MCF 10A (cell line): Measurements from ENCODE around the gene INPP5D. TPM values are rescaled to one million over a fixed set of nuclear protein-coding genes. Genes with fewer than 3 reads are reported as not detected.
A peak's percentile ranks its signal among the peaks of the same experiment; 100 is the strongest.

Experiments used
- BruUV-seq: library from RNA; stranded (reverse); fragments of 400-500 nt; replicated peaks from 2 replicates; lab custom pipeline; 2021; lab: Mats Ljungman, UMichigan
- CTCF ChIA-PET: fragments of 300-600 bp; sonication (Branson Sonifier 250); formaldehyde crosslinking; extraction: SDS; loops from one replicate; lab custom pipeline; 2021; ENCODE audit warnings: antibody characterized with exemption, inconsistent platforms; lab: Yijun Ruan, JAX
- POLR2A ChIA-PET: fragments of 300-600, 350-650 bp; sonication (Branson Sonifier 250); formaldehyde crosslinking; extraction: SDS; loops from one replicate; lab custom pipeline; 2020; ENCODE audit warnings: antibody characterized with exemption, inconsistent platforms; lab: Yijun Ruan, JAX
- DNase-seq: peaks from one replicate; pipeline ENCODE4 v3.0.0-alpha.2; 2018; ENCODE audit not compliant: unreplicated experiment
- H3K27ac Mint-ChIP-seq: one replicate; pipeline ENCODE4 v1.8.0; 2022; ENCODE audit warnings: mild to moderate bottlenecking, low read depth, mixed read lengths; ENCODE audit not compliant: unreplicated experiment
- H3K27me3 Mint-ChIP-seq: one replicate; pipeline ENCODE4 v1.8.0; 2022; ENCODE audit warnings: mixed read lengths; ENCODE audit not compliant: insufficient read depth, unreplicated experiment
- H3K36me3 Mint-ChIP-seq: one replicate; pipeline ENCODE4 v1.8.0; 2022; ENCODE audit warnings: mild to moderate bottlenecking, moderate library complexity, mixed read lengths; ENCODE audit not compliant: insufficient read depth, unreplicated experiment
- H3K4me1 Mint-ChIP-seq: one replicate; pipeline ENCODE4 v1.8.0; 2022; ENCODE audit warnings: mixed read lengths; ENCODE audit not compliant: insufficient read depth, unreplicated experiment
- H3K4me3 Mint-ChIP-seq: one replicate; pipeline ENCODE4 v1.8.0; 2022; ENCODE audit warnings: mild to moderate bottlenecking, moderate library complexity, mixed read lengths; ENCODE audit not compliant: unreplicated experiment
- H3K9me3 Mint-ChIP-seq: one replicate; pipeline ENCODE4 v1.8.0; 2022; ENCODE audit warnings: mixed read lengths; ENCODE audit not compliant: unreplicated experiment
- intact Hi-C: fragments of 100-400 bp; cut with micrococcal nuclease; formaldehyde crosslinking; loops from 2 replicates; pipeline ENCODE4 v1.14.1; 2022
- total RNA-seq: library from RNA; stranded (reverse); gene quantifications from 2 replicates; pipeline ENCODE4 v1.2.3, GENCODE V29; 2022
- TF ChIP-seq, protein P1 (sequence below): fragments of 200-600 bp; IDR thresholded peaks from one replicate; pipeline ENCODE4 v1.8.0; 2022; ENCODE audit warnings: antibody characterized with exemption, mild to moderate bottlenecking; ENCODE audit not compliant: unreplicated experiment

INPP5D gene
- total RNA-seq, 1 experiment from 2014 or later: 64.9 TPM

DNA sequence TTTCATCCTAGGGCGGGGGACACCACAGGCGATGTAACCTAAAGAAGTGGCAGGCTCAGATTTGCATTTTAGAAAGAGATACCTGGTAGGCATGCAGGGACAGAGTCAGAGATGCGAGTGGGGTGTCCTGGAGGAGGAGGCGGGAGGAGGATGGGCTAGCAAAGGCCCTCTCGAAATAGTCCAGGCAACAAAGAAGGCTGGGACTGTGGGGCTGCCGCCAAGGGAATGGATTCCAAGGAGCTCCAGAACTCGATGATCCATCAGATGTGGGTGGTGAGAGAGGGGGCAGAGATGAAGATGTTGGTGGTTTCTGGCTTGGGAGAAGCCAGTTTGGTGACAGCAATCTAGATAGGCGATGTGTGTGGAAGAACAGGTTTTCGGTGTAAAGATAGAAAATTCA lies 12.5 kb upstream of the INPP5D start:
- no peak overlapping the region for H3K4me3 Mint-ChIP-seq
- H3K27ac Mint-ChIP-seq: no peak overlapping the region
- intact Hi-C loops: no loop called here
- H3K4me1 Mint-ChIP-seq: peaks cover 41% of the 10 kb centered on the region
- POLR2A ChIA-PET: interaction anchor here (0.8 kb wide), 1 partner anchor 13 kb away, joined by 4 read pairs; the partner anchor contains the start of gene INPP5D
- DNase-seq: no peak
- no peaks in the 10 kb centered on the region for H3K9me3 Mint-ChIP-seq
- CTCF ChIA-PET: interaction anchor here (0.6 kb wide), 1 partner anchor 1373 kb away, joined by 3 read pairs; no protein-coding TSS in a partner anchor
- no peaks in the 10 kb centered on the region for H3K27me3 Mint-ChIP-seq
- no TSS peak for BruUV-seq
- TF ChIP-seq, protein P1, sequence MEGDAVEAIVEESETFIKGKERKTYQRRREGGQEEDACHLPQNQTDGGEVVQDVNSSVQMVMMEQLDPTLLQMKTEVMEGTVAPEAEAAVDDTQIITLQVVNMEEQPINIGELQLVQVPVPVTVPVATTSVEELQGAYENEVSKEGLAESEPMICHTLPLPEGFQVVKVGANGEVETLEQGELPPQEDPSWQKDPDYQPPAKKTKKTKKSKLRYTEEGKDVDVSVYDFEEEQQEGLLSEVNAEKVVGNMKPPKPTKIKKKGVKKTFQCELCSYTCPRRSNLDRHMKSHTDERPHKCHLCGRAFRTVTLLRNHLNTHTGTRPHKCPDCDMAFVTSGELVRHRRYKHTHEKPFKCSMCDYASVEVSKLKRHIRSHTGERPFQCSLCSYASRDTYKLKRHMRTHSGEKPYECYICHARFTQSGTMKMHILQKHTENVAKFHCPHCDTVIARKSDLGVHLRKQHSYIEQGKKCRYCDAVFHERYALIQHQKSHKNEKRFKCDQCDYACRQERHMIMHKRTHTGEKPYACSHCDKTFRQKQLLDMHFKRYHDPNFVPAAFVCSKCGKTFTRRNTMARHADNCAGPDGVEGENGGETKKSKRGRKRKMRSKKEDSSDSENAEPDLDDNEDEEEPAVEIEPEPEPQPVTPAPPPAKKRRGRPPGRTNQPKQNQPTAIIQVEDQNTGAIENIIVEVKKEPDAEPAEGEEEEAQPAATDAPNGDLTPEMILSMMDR: no peak
- H3K36me3 Mint-ChIP-seq: peaks cover 6% of the 10 kb centered on the region

DNA sequence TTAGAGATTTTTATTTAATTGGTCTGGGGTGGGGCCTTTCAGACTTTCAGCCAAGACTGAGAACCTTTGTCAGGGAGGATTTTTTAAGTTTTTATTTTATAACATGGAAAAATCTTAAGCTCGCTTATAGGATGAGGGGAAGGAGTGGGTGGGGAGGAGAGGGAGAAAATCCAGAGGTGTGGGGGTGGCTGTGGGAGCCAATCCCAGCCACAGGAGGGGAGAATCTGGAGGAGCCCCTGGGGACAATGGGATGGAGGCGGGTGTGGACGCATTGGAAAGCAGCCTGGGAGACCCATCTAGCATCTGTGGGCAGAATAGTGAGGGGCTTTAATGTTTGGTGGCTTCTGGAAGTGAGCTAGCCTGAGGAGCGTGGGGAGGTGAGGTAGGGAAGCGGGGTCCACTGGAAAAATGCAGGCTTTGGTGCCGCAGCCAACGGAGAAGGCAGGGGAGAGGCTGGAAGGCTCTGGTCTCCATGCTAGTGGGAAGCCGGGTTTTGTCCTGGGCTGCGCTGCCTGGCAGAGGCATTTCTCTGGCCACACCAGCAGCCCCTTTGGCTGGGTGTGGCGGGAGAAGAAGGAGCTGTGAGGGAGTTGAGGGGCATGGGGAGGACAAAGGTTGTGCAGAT lies 11.5 kb upstream of the INPP5D start:
- ChIA-PET CTCF (interaction anchor here (0.7 to 1.4 kb wide), 2 partner anchors 202 to 217 kb away, joined by 3 read pairs; partner anchors contain the start of gene ATG16L1), POLR2A (interaction anchor here (0.6 to 1.1 kb wide), 4 partner anchors 10 to 90 kb away, joined by 3 to 4 read pairs (median 3); partner anchors contain the start of gene NEU2)
- Mint-ChIP-seq H3K27ac (peak overlapping the region; percentile 68), H3K27me3 (no peaks in the 10 kb centered on the region), H3K4me3 (no peak overlapping the region), H3K36me3 (peaks cover 6% of the 10 kb centered on the region), H3K9me3 (no peaks in the 10 kb centered on the region), H3K4me1 (peaks cover 41% of the 10 kb centered on the region)
- TF ChIP-seq, protein P1: no peak
- intact Hi-C loops: no loop called here
- BruUV-seq: no TSS peak
- no peak for DNase-seq

DNA sequence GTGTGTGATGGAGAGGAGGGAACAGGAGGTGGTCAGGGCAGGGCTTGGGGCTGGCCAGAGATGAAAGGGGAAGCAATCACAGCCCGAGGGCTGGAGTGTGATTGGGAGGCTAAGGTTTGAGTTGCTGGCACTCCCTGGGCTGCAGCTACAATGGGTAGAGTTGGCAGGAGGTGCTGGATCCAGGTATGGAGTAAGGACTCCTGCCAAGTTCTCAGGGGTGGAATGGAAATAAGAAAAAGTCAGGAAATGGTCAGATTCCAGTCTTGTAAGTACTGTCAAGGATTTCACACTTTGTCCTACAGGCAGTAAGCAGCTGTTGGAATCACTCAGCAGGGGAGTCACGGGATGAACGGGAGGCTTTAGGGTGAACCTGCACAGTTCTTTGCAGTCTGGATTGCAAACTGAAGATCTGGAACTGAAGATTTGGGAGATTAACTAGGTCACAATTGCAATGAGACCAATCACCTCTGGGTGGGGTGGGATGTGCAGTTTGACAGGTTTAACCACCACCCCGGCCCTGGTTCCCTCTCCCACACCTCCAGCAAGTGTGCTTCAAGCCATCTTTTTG lies 10.9 kb upstream of the INPP5D start:
- no peak overlapping the region for H3K4me3 Mint-ChIP-seq
- intact Hi-C loops: no loop called here
- H3K9me3 Mint-ChIP-seq: no peaks in the 10 kb centered on the region
- H3K27me3 Mint-ChIP-seq: no peaks in the 10 kb centered on the region
- H3K4me1 Mint-ChIP-seq: peaks cover 42% of the 10 kb centered on the region
- peak; percentile 94 for DNase-seq
- TF ChIP-seq, protein P1: no peak
- peak overlapping the region; percentile 68 for H3K27ac Mint-ChIP-seq
- peaks cover 6% of the 10 kb centered on the region for H3K36me3 Mint-ChIP-seq
- POLR2A ChIA-PET: interaction anchor here (1.0 to 1.1 kb wide), 3 partner anchors 10 to 90 kb away, joined by 3 to 4 read pairs (median 3); partner anchors contain the start of gene NEU2
- CTCF ChIA-PET: interaction anchor here (0.7 to 1.4 kb wide), 4 partner anchors 158 to 216 kb away, joined by 3 read pairs; partner anchors contain the start of gene ATG16L1
- no TSS peak for BruUV-seq
